Neural crest cell (in vitro differentiated cells): ENCODE results near the gene NXPH2. TPM values are rescaled to one million over a fixed set of nuclear protein-coding genes. Genes with fewer than 3 reads are reported as not detected.

Experiments used
- DNase-seq: peaks from one replicate; pipeline ENCODE4 v3.0.0; 2021; ENCODE audit warnings: low read depth, mixed read lengths, low spot score
- H3K27ac Mint-ChIP-seq: one replicate; pipeline ENCODE4 v1.8.0; 2021; ENCODE audit warnings: mild to moderate bottlenecking, mixed read lengths; ENCODE audit not compliant: unreplicated experiment
- H3K27me3 Mint-ChIP-seq: 2 replicates; pipeline ENCODE4 v1.8.0; 2021; ENCODE audit warnings: low read depth, mild to moderate bottlenecking, mixed read lengths
- H3K36me3 Mint-ChIP-seq: 2 replicates; pipeline ENCODE4 v1.8.0; 2021; ENCODE audit warnings: low read depth, mild to moderate bottlenecking, mixed read lengths
- H3K4me1 Mint-ChIP-seq: 2 replicates; pipeline ENCODE4 v1.8.0; 2021; ENCODE audit warnings: mixed read lengths
- H3K4me3 Mint-ChIP-seq: one replicate; pipeline ENCODE4 v1.8.0; 2021; ENCODE audit warnings: mild to moderate bottlenecking, mixed read lengths
- H3K9me3 Mint-ChIP-seq: 2 replicates; pipeline ENCODE4 v1.8.0; 2021; ENCODE audit warnings: mixed read lengths
- CTCF ChIP-seq: fragments of 200-600 bp; sonication (generic); conservative IDR thresholded peaks from 2 replicates; pipeline ENCODE4 v1.5.0; 2021; ENCODE audit warnings: antibody characterized with exemption, mild to moderate bottlenecking
- total RNA-seq: library from RNA; stranded (reverse); gene quantifications from 2 replicates; pipeline ENCODE4 v1.2.1, GENCODE V29; 2021

NXPH2 gene
- total RNA-seq, 1 donor from 2014 or later = 3.6 TPM

GRCh38 chr2:138716183-138716582 lies 64.0 kb downstream of the NXPH2 start:
- Mint-ChIP-seq H3K4me1 (peaks cover 23% of the 10 kb centered on the region), H3K9me3 (no peaks in the 10 kb centered on the region), H3K27ac (no peak overlapping the region), H3K27me3 (no peaks in the 10 kb centered on the region), H3K36me3 (no peaks in the 10 kb centered on the region), H3K4me3 (no peak overlapping the region)
- DNase-seq = no peak
- TF ChIP-seq CTCF = no peak

- Mint-ChIP-seq H3K27me3 (no peaks in the 10 kb centered on the region), H3K9me3 (no peaks in the 10 kb centered on the region), H3K36me3 (no peaks in the 10 kb centered on the region), H3K4me3 (no peak overlapping the region), H3K27ac (no peak overlapping the region), H3K4me1 (peaks cover 21% of the 10 kb centered on the region)
- no peak for DNase-seq
- TF ChIP-seq CTCF = no peak
Observed at GRCh38 chr2:138713504-138713903, 66.7 kb downstream of the NXPH2 start.

- no peak overlapping the region for H3K27ac Mint-ChIP-seq
- no peaks in the 10 kb centered on the region for H3K9me3 Mint-ChIP-seq
- DNase-seq = no peak
- no peak overlapping the region for H3K4me3 Mint-ChIP-seq
- H3K4me1 Mint-ChIP-seq = peaks cover 23% of the 10 kb centered on the region
- no peaks in the 10 kb centered on the region for H3K36me3 Mint-ChIP-seq
- no peak for TF ChIP-seq CTCF
- H3K27me3 Mint-ChIP-seq = no peaks in the 10 kb centered on the region
Observed at GRCh38 chr2:138713069-138713496, 67.1 kb downstream of the NXPH2 start.

GRCh38 chr2:138712212-138712979 lies 67.8 kb downstream of the NXPH2 start:
- no peaks in the 10 kb centered on the region for H3K27me3 Mint-ChIP-seq
- H3K9me3 Mint-ChIP-seq = no peaks in the 10 kb centered on the region
- DNase-seq = no peak
- H3K27ac Mint-ChIP-seq = no peak overlapping the region
- no peak for TF ChIP-seq CTCF
- no peaks in the 10 kb centered on the region for H3K36me3 Mint-ChIP-seq
- H3K4me3 Mint-ChIP-seq = no peak overlapping the region
- peaks cover 25% of the 10 kb centered on the region for H3K4me1 Mint-ChIP-seq

GRCh38 chr2:138711812-138712211 lies 68.4 kb downstream of the NXPH2 start:
- H3K27me3 Mint-ChIP-seq = no peaks in the 10 kb centered on the region
- H3K4me3 Mint-ChIP-seq = no peak overlapping the region
- no peak overlapping the region for H3K27ac Mint-ChIP-seq
- no peak for TF ChIP-seq CTCF
- no peak for DNase-seq
- no peaks in the 10 kb centered on the region for H3K36me3 Mint-ChIP-seq
- H3K9me3 Mint-ChIP-seq = no peaks in the 10 kb centered on the region
- H3K4me1 Mint-ChIP-seq = peaks cover 25% of the 10 kb centered on the region
